Measurements from ENCODE around the gene ITGA1. TPM values are rescaled to one million over a fixed set of nuclear protein-coding genes. Genes with fewer than 3 reads are reported as not detected.

ITGA1 gene
- total and polyA plus RNA-seq, 5 donors from 2014 or later: 0.37 TPM; not detected in 4

DNA sequence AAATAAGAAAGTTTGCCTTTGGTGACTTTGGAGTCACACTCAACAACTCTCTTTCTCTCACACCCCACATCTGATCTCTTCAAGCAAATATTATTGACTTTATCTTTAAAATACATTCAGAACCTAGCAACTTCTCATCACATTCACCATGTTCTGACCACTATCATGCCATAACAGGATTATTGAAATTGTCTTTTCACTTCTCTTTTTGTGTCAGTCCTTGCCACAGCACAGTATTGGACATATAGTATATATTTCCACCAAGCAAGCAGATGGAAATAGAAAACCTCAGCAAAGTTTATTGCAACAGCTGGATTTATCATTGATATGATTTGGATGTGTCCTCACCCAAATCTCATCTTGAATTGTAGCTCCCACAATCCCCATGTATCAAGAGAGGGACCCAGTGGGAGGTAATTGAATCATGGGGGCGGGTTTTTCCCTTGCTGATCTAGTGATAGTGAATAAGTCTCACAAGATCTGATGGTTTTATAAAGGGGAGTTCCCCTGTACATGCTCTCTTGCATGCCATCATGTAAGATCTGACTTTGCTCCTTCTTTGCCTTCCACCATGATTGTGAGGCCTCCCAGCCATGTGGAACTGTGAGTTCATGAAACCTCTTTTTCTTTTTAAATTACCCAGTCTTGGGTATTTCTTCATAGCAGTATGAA is 26.9 kb upstream of the ITGA1 start:
- ATAC-seq (ENCODE audit: low read depth in 2 of 2) (no peak), DNase-seq (no peak)
- Mint-ChIP-seq H3K4me3 (no peak overlapping the region), H3K4me1 (no peaks in the 10 kb centered on the region), H3K36me3 (no peaks in the 10 kb centered on the region), H3K9me3 (peaks cover 0 to 2% (median 0%) of the 10 kb centered on the region in 7 donors), H3K27ac (no peak overlapping the region), H3K27me3 (peaks cover 4% of the 10 kb centered on the region)
- H3K4me3 ChIP-seq (ENCODE audit: low read depth, low read length): no peak overlapping the region
- peaks cover 0 to 2% of the 10 kb centered on the region in 2 experiments for H3K9me3 ChIP-seq (ENCODE audit: control insufficient read depth in 2 of 2, low read length in 2 of 2)
- no peaks in the 10 kb centered on the region for H3K4me1 ChIP-seq (ENCODE audit: control insufficient read depth, insufficient read depth, low read length, poor library complexity, severe bottlenecking)
- no peaks in the 10 kb centered on the region for H3K36me3 ChIP-seq (ENCODE audit: control insufficient read depth, insufficient read depth, low read length)
- H3K27ac ChIP-seq (ENCODE audit: insufficient read depth, low read length, poor library complexity, severe bottlenecking): no peak overlapping the region
- H3K27me3 ChIP-seq (ENCODE audit: control insufficient read depth, insufficient read depth, low read length): no peaks in the 10 kb centered on the region

GRCh38 chr5:52767217-52767743 is 20.4 kb upstream of the ITGA1 start:
- peaks cover 0 to 10% (median 1%) of the 10 kb centered on the region in 4 donors for H3K4me1 Mint-ChIP-seq
- Histone ChIP-seq H3K4me1 (ENCODE audit: control insufficient read depth, insufficient read depth, low read length, poor library complexity, severe bottlenecking) (no peaks in the 10 kb centered on the region), H3K27me3 (ENCODE audit: control insufficient read depth, insufficient read depth, low read length) (peaks cover 2% of the 10 kb centered on the region), H3K27ac (ENCODE audit: insufficient read depth, low read length, poor library complexity, severe bottlenecking) (no peak overlapping the region), H3K4me3 (ENCODE audit: low read depth, low read length) (no peak overlapping the region), H3K9me3 (ENCODE audit: control insufficient read depth in 2 of 2, low read length in 2 of 2) (peaks cover 0 to 2% of the 10 kb centered on the region in 2 experiments), H3K36me3 (ENCODE audit: control insufficient read depth, insufficient read depth, low read length) (no peaks in the 10 kb centered on the region)
- H3K4me3 Mint-ChIP-seq: no peak overlapping the region
- DNase-seq (no peak), ATAC-seq (ENCODE audit: low read depth in 2 of 2) (no peak)
- H3K27me3 Mint-ChIP-seq: peaks cover 4% of the 10 kb centered on the region
- H3K9me3 Mint-ChIP-seq: no peaks in the 10 kb centered on the region
- H3K36me3 Mint-ChIP-seq: no peaks in the 10 kb centered on the region
- H3K27ac Mint-ChIP-seq: no peak overlapping the region

DNA sequence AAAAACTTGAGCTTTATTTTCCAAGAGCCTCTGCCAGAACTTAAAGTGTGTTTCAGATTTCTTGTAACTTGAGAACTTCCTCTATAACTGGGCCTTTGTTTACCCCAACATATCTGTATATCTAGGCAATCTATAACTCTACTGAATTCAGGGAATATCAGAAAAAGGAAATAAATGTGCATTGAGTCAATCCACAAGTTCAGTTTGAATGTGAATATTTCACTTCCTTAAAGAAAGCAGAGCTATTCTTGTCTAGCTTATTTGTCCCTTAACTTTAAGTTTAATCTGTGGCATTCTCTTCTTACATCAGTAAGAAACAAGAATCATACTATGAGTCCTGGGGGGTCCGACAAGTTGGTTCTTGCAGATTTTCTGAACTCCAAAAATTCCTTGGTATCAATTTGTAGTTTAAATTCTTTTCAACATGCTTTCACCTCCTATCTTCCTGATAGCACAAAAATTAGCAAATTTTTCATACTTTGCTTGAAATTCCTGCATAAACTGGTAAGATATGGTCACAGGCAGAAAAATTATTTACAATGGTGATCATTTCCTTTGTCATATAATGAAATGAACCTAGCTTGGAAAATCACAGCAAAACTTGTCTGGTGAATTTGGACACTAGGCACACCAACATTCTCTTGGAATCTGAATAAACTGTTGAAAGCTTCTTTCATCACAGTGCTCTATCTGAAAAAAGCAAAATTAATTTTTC is 19.8 kb upstream of the ITGA1 start:
- Mint-ChIP-seq H3K9me3 (no peaks in the 10 kb centered on the region), H3K4me1 (peaks cover 0 to 11% (median 1%) of the 10 kb centered on the region in 4 donors), H3K36me3 (no peaks in the 10 kb centered on the region), H3K27me3 (peaks cover 6% of the 10 kb centered on the region), H3K27ac (no peak overlapping the region), H3K4me3 (no peak overlapping the region)
- DNase-seq (no peak), ATAC-seq (ENCODE audit: low read depth in 2 of 2) (no peak)
- no peak overlapping the region for H3K4me3 ChIP-seq (ENCODE audit: low read depth, low read length)
- H3K4me1 ChIP-seq (ENCODE audit: control insufficient read depth, insufficient read depth, low read length, poor library complexity, severe bottlenecking): no peaks in the 10 kb centered on the region
- H3K27me3 ChIP-seq (ENCODE audit: control insufficient read depth, insufficient read depth, low read length): peaks cover 2% of the 10 kb centered on the region
- no peak overlapping the region for H3K27ac ChIP-seq (ENCODE audit: insufficient read depth, low read length, poor library complexity, severe bottlenecking)
- no peaks in the 10 kb centered on the region for H3K36me3 ChIP-seq (ENCODE audit: control insufficient read depth, insufficient read depth, low read length)
- H3K9me3 ChIP-seq (ENCODE audit: control insufficient read depth in 2 of 2, low read length in 2 of 2): peaks cover 0 to 2% of the 10 kb centered on the region in 2 experiments

GRCh38 chr5:52769061-52769460 is 18.7 kb upstream of the ITGA1 start:
- Mint-ChIP-seq H3K9me3 (no peaks in the 10 kb centered on the region), H3K27ac (no peak overlapping the region), H3K4me3 (no peak overlapping the region), H3K4me1 (peaks cover 0 to 11% (median 2%) of the 10 kb centered on the region in 4 donors), H3K36me3 (no peaks in the 10 kb centered on the region), H3K27me3 (peaks cover 6% of the 10 kb centered on the region)
- no peak overlapping the region for H3K27ac ChIP-seq (ENCODE audit: insufficient read depth, low read length, poor library complexity, severe bottlenecking)
- no peak for ATAC-seq (ENCODE audit: low read depth in 2 of 2)
- no peak for DNase-seq
- peaks cover 0 to 2% of the 10 kb centered on the region in 2 experiments for H3K9me3 ChIP-seq (ENCODE audit: control insufficient read depth in 2 of 2, low read length in 2 of 2)
- no peaks in the 10 kb centered on the region for H3K36me3 ChIP-seq (ENCODE audit: control insufficient read depth, insufficient read depth, low read length)
- H3K27me3 ChIP-seq (ENCODE audit: control insufficient read depth, insufficient read depth, low read length): peaks cover 2% of the 10 kb centered on the region
- no peaks in the 10 kb centered on the region for H3K4me1 ChIP-seq (ENCODE audit: control insufficient read depth, insufficient read depth, low read length, poor library complexity, severe bottlenecking)
- H3K4me3 ChIP-seq (ENCODE audit: low read depth, low read length): no peak overlapping the region

DNA sequence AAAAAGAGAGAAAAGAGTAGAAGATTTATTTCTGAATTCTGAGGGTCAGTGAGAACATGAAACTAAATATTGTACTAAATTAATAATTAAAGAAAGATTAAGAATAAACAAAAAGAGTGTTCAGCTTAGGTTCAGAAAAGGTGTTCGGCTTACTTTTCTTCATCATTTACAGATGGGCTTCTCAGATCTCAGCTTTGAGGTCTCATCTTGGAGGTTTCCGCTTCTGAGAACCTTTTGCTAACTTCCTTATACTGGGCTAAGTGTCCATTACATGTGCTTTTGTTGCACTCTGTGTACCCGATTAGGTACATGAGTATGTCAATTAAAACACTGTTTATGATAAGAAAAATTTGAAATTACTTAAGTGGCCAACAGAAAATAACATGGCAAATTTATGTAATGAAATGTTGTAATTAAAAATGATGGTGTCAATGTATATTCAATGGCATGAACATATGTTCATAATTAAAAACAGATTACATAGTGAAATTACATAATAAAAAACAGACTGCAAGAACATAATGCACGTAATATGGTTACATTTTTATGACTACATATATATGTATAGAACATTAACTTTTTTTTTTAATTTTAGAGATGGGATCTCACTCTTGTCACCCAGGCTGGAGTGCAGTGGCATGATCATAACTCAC is 17.3 kb upstream of the ITGA1 start:
- DNase-seq (no peak), ATAC-seq (ENCODE audit: low read depth in 2 of 2) (no peak)
- Histone ChIP-seq H3K9me3 (ENCODE audit: control insufficient read depth in 2 of 2, low read length in 2 of 2) (no peaks in the 10 kb centered on the region), H3K27ac (ENCODE audit: insufficient read depth, low read length, poor library complexity, severe bottlenecking) (no peak overlapping the region), H3K4me3 (ENCODE audit: low read depth, low read length) (no peak overlapping the region), H3K27me3 (ENCODE audit: control insufficient read depth, insufficient read depth, low read length) (peaks cover 2% of the 10 kb centered on the region), H3K4me1 (ENCODE audit: control insufficient read depth, insufficient read depth, low read length, poor library complexity, severe bottlenecking) (no peaks in the 10 kb centered on the region), H3K36me3 (ENCODE audit: control insufficient read depth, insufficient read depth, low read length) (no peaks in the 10 kb centered on the region)
- peaks cover 0 to 3% (median 0%) of the 10 kb centered on the region in 7 donors for H3K9me3 Mint-ChIP-seq
- H3K27me3 Mint-ChIP-seq: peaks cover 12% of the 10 kb centered on the region
- no peak overlapping the region for H3K27ac Mint-ChIP-seq
- H3K4me3 Mint-ChIP-seq: no peak overlapping the region
- no peaks in the 10 kb centered on the region for H3K36me3 Mint-ChIP-seq
- H3K4me1 Mint-ChIP-seq: peaks cover 0 to 11% (median 3%) of the 10 kb centered on the region in 4 donors

- peaks cover 0 to 3% (median 0%) of the 10 kb centered on the region in 7 donors for H3K9me3 Mint-ChIP-seq
- no peak for ATAC-seq (ENCODE audit: low read depth in 2 of 2)
- peaks cover 12% of the 10 kb centered on the region for H3K27me3 Mint-ChIP-seq
- H3K4me1 Mint-ChIP-seq: peaks cover 0 to 11% (median 7%) of the 10 kb centered on the region in 4 donors
- Histone ChIP-seq H3K9me3 (ENCODE audit: control insufficient read depth in 2 of 2, low read length in 2 of 2) (no peaks in the 10 kb centered on the region), H3K36me3 (ENCODE audit: control insufficient read depth, insufficient read depth, low read length) (no peaks in the 10 kb centered on the region), H3K27me3 (ENCODE audit: control insufficient read depth, insufficient read depth, low read length) (peaks cover 2% of the 10 kb centered on the region), H3K27ac (ENCODE audit: insufficient read depth, low read length, poor library complexity, severe bottlenecking) (no peak overlapping the region), H3K4me1 (ENCODE audit: control insufficient read depth, insufficient read depth, low read length, poor library complexity, severe bottlenecking) (no peaks in the 10 kb centered on the region), H3K4me3 (ENCODE audit: low read depth, low read length) (no peak overlapping the region)
- DNase-seq: peak in 1 of 3 donors; percentile 61
- H3K27ac Mint-ChIP-seq: no peak overlapping the region
- no peak overlapping the region for H3K4me3 Mint-ChIP-seq
- no peaks in the 10 kb centered on the region for H3K36me3 Mint-ChIP-seq
Observed at GRCh38 chr5:52771343-52772039, 16.2 kb upstream of the ITGA1 start.

- no peaks in the 10 kb centered on the region for H3K4me1 ChIP-seq (ENCODE audit: control insufficient read depth, insufficient read depth, low read length, poor library complexity, severe bottlenecking)
- no peak overlapping the region for H3K4me3 ChIP-seq (ENCODE audit: low read depth, low read length)
- peaks cover 0 to 3% (median 0%) of the 10 kb centered on the region in 7 donors for H3K9me3 Mint-ChIP-seq
- no peak overlapping the region for H3K4me3 Mint-ChIP-seq
- no peaks in the 10 kb centered on the region for H3K9me3 ChIP-seq (ENCODE audit: control insufficient read depth in 2 of 2, low read length in 2 of 2)
- no peak overlapping the region for H3K27ac Mint-ChIP-seq
- H3K27ac ChIP-seq (ENCODE audit: insufficient read depth, low read length, poor library complexity, severe bottlenecking): no peak overlapping the region
- no peak for ATAC-seq (ENCODE audit: low read depth in 2 of 2)
- no peak for DNase-seq
- peaks cover 2% of the 10 kb centered on the region for H3K27me3 ChIP-seq (ENCODE audit: control insufficient read depth, insufficient read depth, low read length)
- no peaks in the 10 kb centered on the region for H3K36me3 ChIP-seq (ENCODE audit: control insufficient read depth, insufficient read depth, low read length)
- H3K4me1 Mint-ChIP-seq: peaks cover 0 to 11% (median 7%) of the 10 kb centered on the region in 4 donors
- H3K27me3 Mint-ChIP-seq: peaks cover 12% of the 10 kb centered on the region
- no peaks in the 10 kb centered on the region for H3K36me3 Mint-ChIP-seq
Observed at GRCh38 chr5:52772668-52773067, 15.0 kb upstream of the ITGA1 start.
